Glutamatergic neuron (in vitro differentiated cells): ENCODE measurements around the gene FNIP2. TPM values are rescaled to one million over a fixed set of nuclear protein-coding genes. Genes with fewer than 3 reads are reported as not detected.

Experiments used
- DNase-seq: peaks from one replicate; pipeline ENCODE4 v3.0.0; 2022
- H3K27ac Mint-ChIP-seq: one replicate; pipeline ENCODE4 v1.8.0; 2020; ENCODE audit warnings: mild to moderate bottlenecking, mixed read lengths, inconsistent platforms; ENCODE audit not compliant: unreplicated experiment
- H3K27me3 Mint-ChIP-seq: one replicate; pipeline ENCODE4 v1.8.0; 2020; ENCODE audit warnings: mild to moderate bottlenecking, moderate library complexity, mixed read lengths, inconsistent platforms; ENCODE audit not compliant: unreplicated experiment
- H3K36me3 Mint-ChIP-seq: one replicate; pipeline ENCODE4 v1.8.0; 2020; ENCODE audit warnings: mild to moderate bottlenecking, mixed read lengths, inconsistent platforms; ENCODE audit not compliant: unreplicated experiment
- H3K4me1 Mint-ChIP-seq: one replicate; pipeline ENCODE4 v1.8.0; 2020; ENCODE audit warnings: mild to moderate bottlenecking, low read depth, mixed read lengths, inconsistent platforms; ENCODE audit not compliant: unreplicated experiment
- H3K4me3 Mint-ChIP-seq: one replicate; pipeline ENCODE4 v1.8.0; 2020; ENCODE audit warnings: mild to moderate bottlenecking, mixed read lengths, inconsistent platforms; ENCODE audit not compliant: unreplicated experiment
- H3K9me3 Mint-ChIP-seq: one replicate; pipeline ENCODE4 v1.8.0; 2020; ENCODE audit warnings: mild to moderate bottlenecking, moderate library complexity, mixed read lengths, inconsistent platforms; ENCODE audit not compliant: unreplicated experiment
- long read RNA-seq: library from polyadenylated mRNA; unstranded; transcript quantifications from one replicate; pipeline ENCODE4 v2.0.0, GENCODE V29; 2020; ENCODE audit not compliant: unreplicated experiment
- total RNA-seq: library from RNA; stranded (reverse); fragmentation: NEBNext Ultra II Directional; extraction: Animal tissue kit (Norgen Biotek cat#: 25700); gene quantifications from one replicate; pipeline ENCODE4 v1.2.1, GENCODE V29; 2021; ENCODE audit not compliant: unreplicated experiment
- TF ChIP-seq, protein P1 (sequence below): fragments of 200-600 bp; sonication (generic); IDR thresholded peaks from one replicate; pipeline ENCODE4 v1.5.0; 2021; ENCODE audit not compliant: partially characterized antibody, unreplicated experiment

FNIP2 gene
- total RNA-seq = 53.2 TPM
- long read RNA-seq, partial matches to known transcripts = 2 of 3 reads
- long read RNA-seq, other reads (novel, unspliced or antisense) = 1 of 3 reads

DNA sequence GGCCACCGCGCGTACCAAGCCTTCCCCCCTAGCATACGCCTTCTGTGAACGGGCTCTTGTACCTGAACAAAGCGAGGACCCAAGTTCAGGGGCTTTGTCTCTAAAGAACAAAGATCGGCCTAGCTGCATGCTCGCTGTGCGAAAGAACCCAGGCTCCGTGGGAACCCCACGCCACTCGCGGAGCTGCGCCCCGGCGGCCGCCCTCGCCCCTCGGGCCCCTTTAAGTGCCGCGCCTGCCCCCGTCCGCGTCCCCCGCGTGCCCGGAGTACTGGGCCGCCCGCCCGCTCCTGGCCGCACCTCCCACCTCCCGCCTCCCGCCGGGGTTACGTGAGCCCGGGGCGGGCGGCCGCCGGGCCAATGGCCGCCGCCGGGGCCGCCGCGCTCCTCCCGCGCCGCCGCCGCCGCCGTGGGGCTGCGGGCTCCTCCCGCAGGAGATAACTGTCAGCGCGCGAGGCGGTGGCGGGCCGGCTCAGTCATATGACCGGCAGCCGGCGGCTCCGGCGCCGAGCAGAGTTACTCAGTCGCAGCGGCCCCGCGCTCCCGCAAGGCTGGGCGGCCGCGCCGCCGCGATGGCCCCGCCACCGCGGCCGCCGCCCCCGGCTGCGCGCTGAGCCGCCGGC lies at the start of gene FNIP2:
Gene FNIP2 (plus strand): TSS at position 472 of the 620 bp plus-strand sequence. CDS start 187 bp downstream, outside the sequence.
- Mint-ChIP-seq H3K9me3 (peaks cover 5% of the 10 kb centered on the region), H3K27me3 (peaks cover 7% of the 10 kb centered on the region), H3K36me3 (no peaks in the 10 kb centered on the region), H3K4me1 (peaks cover 16% of the 10 kb centered on the region), H3K4me3 (peak within 1 kb of the TSS; percentile 99), H3K27ac (peak within 1 kb of the TSS; percentile 98)
- TF ChIP-seq, protein P1, sequence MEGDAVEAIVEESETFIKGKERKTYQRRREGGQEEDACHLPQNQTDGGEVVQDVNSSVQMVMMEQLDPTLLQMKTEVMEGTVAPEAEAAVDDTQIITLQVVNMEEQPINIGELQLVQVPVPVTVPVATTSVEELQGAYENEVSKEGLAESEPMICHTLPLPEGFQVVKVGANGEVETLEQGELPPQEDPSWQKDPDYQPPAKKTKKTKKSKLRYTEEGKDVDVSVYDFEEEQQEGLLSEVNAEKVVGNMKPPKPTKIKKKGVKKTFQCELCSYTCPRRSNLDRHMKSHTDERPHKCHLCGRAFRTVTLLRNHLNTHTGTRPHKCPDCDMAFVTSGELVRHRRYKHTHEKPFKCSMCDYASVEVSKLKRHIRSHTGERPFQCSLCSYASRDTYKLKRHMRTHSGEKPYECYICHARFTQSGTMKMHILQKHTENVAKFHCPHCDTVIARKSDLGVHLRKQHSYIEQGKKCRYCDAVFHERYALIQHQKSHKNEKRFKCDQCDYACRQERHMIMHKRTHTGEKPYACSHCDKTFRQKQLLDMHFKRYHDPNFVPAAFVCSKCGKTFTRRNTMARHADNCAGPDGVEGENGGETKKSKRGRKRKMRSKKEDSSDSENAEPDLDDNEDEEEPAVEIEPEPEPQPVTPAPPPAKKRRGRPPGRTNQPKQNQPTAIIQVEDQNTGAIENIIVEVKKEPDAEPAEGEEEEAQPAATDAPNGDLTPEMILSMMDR = no peak
- DNase-seq = peak; percentile 84

DNA sequence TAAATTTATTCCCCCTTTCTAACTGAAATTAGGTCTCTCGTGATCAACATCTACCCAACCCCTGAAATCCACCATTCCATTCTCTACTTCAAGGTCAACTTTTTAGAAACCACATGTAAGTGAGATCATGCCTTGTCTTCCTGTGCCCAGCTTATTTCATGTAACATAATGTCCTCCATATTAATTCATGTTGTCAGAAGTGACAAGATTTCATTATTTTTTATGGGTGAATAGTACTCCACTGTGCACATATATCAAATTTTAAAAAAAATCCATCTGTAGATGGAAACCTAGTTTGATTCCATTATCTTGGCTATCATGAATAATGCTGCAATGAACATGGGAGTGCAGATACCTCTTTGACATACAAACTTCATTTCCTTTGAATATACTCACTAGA lies 47.1 kb upstream of the FNIP2 start:
- Mint-ChIP-seq H3K36me3 (no peaks in the 10 kb centered on the region), H3K27ac (no peak overlapping the region), H3K9me3 (peaks cover 3% of the 10 kb centered on the region), H3K4me1 (no peaks in the 10 kb centered on the region), H3K4me3 (peak overlapping the region; percentile 95), H3K27me3 (no peaks in the 10 kb centered on the region)
- DNase-seq = no peak
- TF ChIP-seq, protein P1 = no peak

DNA sequence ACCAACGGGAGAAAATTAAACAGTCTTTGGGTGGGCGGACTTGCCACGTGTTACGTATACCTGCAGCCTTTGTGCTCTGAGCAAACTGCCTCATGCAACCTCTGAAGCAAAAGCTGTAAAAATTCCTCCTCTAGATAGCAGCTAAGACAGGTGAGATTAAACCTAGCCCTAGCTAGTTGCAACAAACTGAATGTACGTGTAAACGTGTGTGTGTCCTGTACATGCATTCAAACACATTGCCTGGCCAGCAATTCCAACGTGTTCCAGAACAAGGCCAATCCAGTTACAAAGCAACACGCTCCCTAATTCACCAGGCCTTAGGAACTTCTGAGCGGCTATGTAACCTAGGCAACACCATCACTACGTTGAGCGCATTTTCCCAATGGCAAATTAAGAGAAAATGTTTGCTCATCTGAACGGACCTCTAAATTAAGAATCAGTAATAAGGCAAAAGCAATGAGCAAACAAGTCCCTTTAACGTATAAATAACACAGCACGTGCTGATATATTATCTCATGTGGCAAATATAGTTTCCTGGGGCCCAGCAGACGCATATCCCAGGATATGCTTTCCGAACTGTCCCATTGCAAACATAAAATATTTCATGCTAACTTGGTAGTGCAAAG lies 46.4 kb upstream of the FNIP2 start:
- peak overlapping the region; percentile 92 for H3K27ac Mint-ChIP-seq
- H3K4me1 Mint-ChIP-seq = no peaks in the 10 kb centered on the region
- peaks cover 3% of the 10 kb centered on the region for H3K9me3 Mint-ChIP-seq
- TF ChIP-seq, protein P1 = no peak
- no peak for DNase-seq
- no peaks in the 10 kb centered on the region for H3K27me3 Mint-ChIP-seq
- peak overlapping the region; percentile 95 for H3K4me3 Mint-ChIP-seq
- H3K36me3 Mint-ChIP-seq = no peaks in the 10 kb centered on the region

DNA sequence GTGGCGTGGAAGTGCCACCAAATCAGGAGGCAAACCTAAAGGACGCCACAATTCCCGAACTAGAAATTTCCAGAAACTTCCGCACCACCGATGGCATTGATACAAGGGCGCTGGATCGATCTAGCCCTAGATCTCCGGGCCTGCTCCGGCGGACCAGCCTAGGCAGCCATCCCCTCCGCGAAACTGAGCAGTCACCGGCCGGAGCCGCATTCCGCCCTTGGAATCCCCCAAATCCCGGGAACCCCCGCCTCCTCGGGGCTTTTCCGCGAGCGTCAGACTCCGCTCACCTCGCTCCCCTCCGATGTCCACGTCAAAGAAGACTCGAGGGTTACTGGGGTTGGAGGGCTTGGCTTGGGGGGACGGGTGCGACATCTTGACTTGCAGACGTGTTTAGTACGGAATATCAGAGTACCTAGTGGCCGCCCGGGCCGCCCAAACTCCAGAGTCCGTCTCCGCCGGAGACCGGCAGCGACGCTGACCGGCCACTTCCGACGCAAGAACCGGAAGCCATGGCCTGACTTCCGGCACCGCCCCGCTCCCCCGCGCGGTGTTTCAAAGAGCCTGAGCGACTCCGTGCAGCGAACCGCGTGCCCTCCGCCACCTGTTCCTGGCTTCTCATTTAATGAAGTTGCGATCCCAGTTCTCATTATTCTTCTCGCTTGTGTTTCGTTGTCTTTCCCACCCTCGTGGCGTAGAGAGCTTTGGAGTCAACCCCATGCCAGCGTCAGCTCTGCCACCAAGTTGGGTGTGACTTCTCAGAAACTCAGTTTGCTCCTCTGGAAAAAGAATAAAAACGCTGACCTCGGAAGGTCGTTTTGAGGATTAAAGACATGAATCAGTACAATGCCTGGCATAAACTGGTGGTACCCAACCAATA lies 45.7 kb upstream of the FNIP2 start, which contains the start of gene PPID:
Gene PPID (minus strand): TSS at position 480 of the 877 bp plus-strand sequence. CDS start 108 bp downstream, at position 372.
- Mint-ChIP-seq H3K4me1 (no peaks in the 10 kb centered on the region), H3K27ac (peak within 1 kb of the TSS; percentile 92), H3K27me3 (no peaks in the 10 kb centered on the region), H3K9me3 (peaks cover 3% of the 10 kb centered on the region), H3K36me3 (no peaks in the 10 kb centered on the region), H3K4me3 (peak within 1 kb of the TSS; percentile 95)
- peak; percentile 87 for DNase-seq
- TF ChIP-seq, protein P1 = no peak
